ENCODE data around the gene TTLL1. TPM values are rescaled to one million over a fixed set of nuclear protein-coding genes. Genes with fewer than 3 reads are reported as not detected.

The TTLL1 gene
- polyA plus RNA-seq, 3 donors, result 4.7 to 6.0 (median 5.6) TPM

GRCh38 chr22:43080616-43081015, 8.6 kb downstream of the TTLL1 start:
- Histone ChIP-seq H3K27ac (ENCODE audit: low read depth in 1 of 2, low read length in 2 of 2) (no peak overlapping the region), H3K9ac (ENCODE audit: insufficient read depth, low read length, poor library complexity, severe bottlenecking) (no peak overlapping the region), H3K36me3 (replicated peaks in 1 of 2; ENCODE audit: control insufficient read depth in 1 of 2, insufficient read depth in 2 of 2, low read length in 2 of 2) (no peaks in the 10 kb centered on the region), H3K9me3 (replicated peaks in 1 of 2; ENCODE audit: control insufficient read depth in 1 of 2, insufficient read depth in 1 of 2, low read length in 2 of 2) (no peaks in the 10 kb centered on the region), H2AFZ (ENCODE audit: insufficient read depth, low read depth, low read length, poor library complexity, severe bottlenecking) (no peak overlapping the region), H3K79me2 (ENCODE audit: insufficient read depth, low read length) (no peaks in the 10 kb centered on the region), H3K27me3 (ENCODE audit: control insufficient read depth in 2 of 2, insufficient read depth in 2 of 2, low read length in 2 of 2) (no peaks in the 10 kb centered on the region), H3K4me2 (replicated peaks; ENCODE audit: extremely low read depth, low read length, poor library complexity, severe bottlenecking) (no peak overlapping the region), H4K20me1 (ENCODE audit: insufficient read depth, low read length) (no peaks in the 10 kb centered on the region), H3K4me1 (ENCODE audit: control insufficient read depth in 1 of 2, insufficient read depth in 2 of 2, low read length in 2 of 2) (no peaks in the 10 kb centered on the region), H3K4me3 (replicated peaks in 1 of 3; ENCODE audit: low read depth in 2 of 3, low read length in 3 of 3) (no peak overlapping the region)
- Mint-ChIP-seq H3K27ac (no peak overlapping the region), H3K36me3 (peaks cover 0 to 8% of the 10 kb centered on the region in 2 donors), H3K9me3 (no peaks in the 10 kb centered on the region), H3K27me3 (ENCODE audit: low read depth in 3 of 3) (peaks cover 0 to 3% (median 0%) of the 10 kb centered on the region in 3 donors), H3K4me3 (no peak overlapping the region), H3K4me1 (peaks cover 6% of the 10 kb centered on the region)
- DNase-seq, result no peak
- intact Hi-C loops (cut with micrococcal nuclease), result no loop called here
- TF ChIP-seq CTCF (IDR thresholded peaks at IDR 0.05), result no peak
- WGBS (ENCODE audit: insufficient coverage), result 100% methylated on average over 1 of the region's 2 CpGs

- H3K27ac ChIP-seq (ENCODE audit: low read depth in 1 of 2, low read length in 2 of 2), result no peak overlapping the region
- H3K36me3 ChIP-seq (replicated peaks in 1 of 2; ENCODE audit: control insufficient read depth in 1 of 2, insufficient read depth in 2 of 2, low read length in 2 of 2), result peaks cover 0 to 4% of the 10 kb centered on the region in 2 donors
- no peak overlapping the region for H3K4me2 ChIP-seq (replicated peaks; ENCODE audit: extremely low read depth, low read length, poor library complexity, severe bottlenecking)
- H4K20me1 ChIP-seq (ENCODE audit: insufficient read depth, low read length), result no peaks in the 10 kb centered on the region
- H3K4me1 Mint-ChIP-seq, result peaks cover 4% of the 10 kb centered on the region
- no peaks in the 10 kb centered on the region for H3K9me3 ChIP-seq (replicated peaks in 1 of 2; ENCODE audit: control insufficient read depth in 1 of 2, insufficient read depth in 1 of 2, low read length in 2 of 2)
- H2AFZ ChIP-seq (ENCODE audit: insufficient read depth, low read depth, low read length, poor library complexity, severe bottlenecking), result no peak overlapping the region
- H3K4me3 Mint-ChIP-seq, result no peak overlapping the region
- H3K27ac Mint-ChIP-seq, result no peak overlapping the region
- no peak overlapping the region for H3K4me3 ChIP-seq (replicated peaks in 1 of 3; ENCODE audit: low read depth in 2 of 3, low read length in 3 of 3)
- H3K27me3 Mint-ChIP-seq (ENCODE audit: low read depth in 3 of 3), result peaks cover 0 to 3% (median 0%) of the 10 kb centered on the region in 3 donors
- no peak for TF ChIP-seq CTCF (IDR thresholded peaks at IDR 0.05)
- no peak overlapping the region for H3K9ac ChIP-seq (ENCODE audit: insufficient read depth, low read length, poor library complexity, severe bottlenecking)
- intact Hi-C loops (cut with micrococcal nuclease), result no loop called here
- no peaks in the 10 kb centered on the region for H3K9me3 Mint-ChIP-seq
- no peaks in the 10 kb centered on the region for H3K79me2 ChIP-seq (ENCODE audit: insufficient read depth, low read length)
- 92% methylated on average over 12 of the region's 14 CpGs for WGBS (ENCODE audit: insufficient coverage)
- no peak for DNase-seq
- no peaks in the 10 kb centered on the region for H3K27me3 ChIP-seq (ENCODE audit: control insufficient read depth in 2 of 2, insufficient read depth in 2 of 2, low read length in 2 of 2)
- no peaks in the 10 kb centered on the region for H3K4me1 ChIP-seq (ENCODE audit: control insufficient read depth in 1 of 2, insufficient read depth in 2 of 2, low read length in 2 of 2)
- H3K36me3 Mint-ChIP-seq, result peaks cover 2 to 10% of the 10 kb centered on the region in 2 donors
Observed at GRCh38 chr22:43079742-43080141, 9.4 kb downstream of the TTLL1 start.

All from CD14-positive monocyte (primary cell).